Thymus (tissue), 11 donors: ENCODE measurements around the gene PKN1. TPM values are rescaled to one million over a fixed set of nuclear protein-coding genes. Genes with fewer than 3 reads are reported as not detected.
"Not testable (repeated sequence)": the region's sequence is repeated elsewhere in the genome, so short reads cannot be mapped to it uniquely, and the experiment has no call there.

Experiments used
- DNase-seq, 9 donors: peaks; one replicate each; pipeline ENCODE4 v3.0.0-alpha.2; 2013; ENCODE audit warnings: low spot score in 9 of 9, low read depth in 6 of 9, missing footprints in 1 of 9
- H3K27ac ChIP-seq, 2 donors: one replicate each; pipeline ENCODE4 v1.5.1; 2013; ENCODE audit warnings: control low read depth in 1 of 2, low read depth in 1 of 2, low read length in 1 of 2, mild to moderate bottlenecking in 1 of 2, moderate library complexity in 1 of 2
- H3K27me3 ChIP-seq, 2 donors: one replicate each; pipeline ENCODE4 v1.5.1; 2013; ENCODE audit warnings: low read length in 1 of 2; ENCODE audit not compliant: control insufficient read depth in 2 of 2, insufficient read depth in 1 of 2
- H3K36me3 ChIP-seq, 2 donors: one replicate each; pipeline ENCODE4 v1.5.1; 2013; ENCODE audit warnings: low read length in 1 of 2, mild to moderate bottlenecking in 1 of 2, moderate library complexity in 1 of 2; ENCODE audit not compliant: control insufficient read depth in 2 of 2, insufficient read depth in 2 of 2
- H3K4me1 ChIP-seq, 2 donors: one replicate each; pipeline ENCODE4 v1.5.1; 2013; ENCODE audit warnings: low read length in 2 of 2; ENCODE audit not compliant: control insufficient read depth in 2 of 2, insufficient read depth in 2 of 2
- H3K4me3 ChIP-seq, 2 donors: one replicate each; pipeline ENCODE4 v1.5.1; 2013; ENCODE audit warnings: low read length in 2 of 2, control low read depth in 1 of 2, mild to moderate bottlenecking in 1 of 2
- H3K9me3 ChIP-seq, 2 donors: one replicate each; pipeline ENCODE4 v1.5.1; 2013; ENCODE audit warnings: low read length in 1 of 2, mild to moderate bottlenecking in 1 of 2; ENCODE audit not compliant: control insufficient read depth in 2 of 2, insufficient read depth in 1 of 2
- WGBS: extraction: QIAGEN DNeasy Blood & Tissue Kit; methylation state at CpG from one replicate; pipeline ENCODE4 v1.1.7; 2013; 5-methylcytosine and 5-hydroxymethylcytosine counted together
- polyA plus RNA-seq: library from polyadenylated mRNA; stranded (reverse); fragments of 200-250 nt; gene quantifications from one replicate; pipeline ENCODE4 v1.2.3, GENCODE V29; 2013
- total RNA-seq: library from RNA; stranded (reverse); fragments of 120-200 nt; gene quantifications from one replicate; pipeline ENCODE4 v1.2.4, GENCODE V29; 2013
- donor health status: healthy.

PKN1 gene
- total and polyA plus RNA-seq, 2 donors: 64.6 to 86.4 TPM

- H3K4me3 ChIP-seq: no peak overlapping the region
- no peaks in the 10 kb centered on the region for H3K27me3 ChIP-seq
- WGBS: 98% methylated on average over 9 of the region's 9 CpGs
- H3K9me3 ChIP-seq: no peaks in the 10 kb centered on the region
- DNase-seq: no peak
- peaks cover 72 to 73% of the 10 kb centered on the region in 2 donors for H3K36me3 ChIP-seq
- no peak overlapping the region for H3K27ac ChIP-seq
- H3K4me1 ChIP-seq: no peaks in the 10 kb centered on the region
Measured at GRCh38 chr19:14395262-14395661, 37.8 kb upstream of the PKN1 start.

GRCh38 chr19:14395710-14396336 is 37.3 kb upstream of the PKN1 start:
- 93% methylated on average over 16 of the region's 16 CpGs for WGBS
- Histone ChIP-seq H3K9me3 (no peaks in the 10 kb centered on the region), H3K36me3 (peaks cover 73% of the 10 kb centered on the region in 2 donors), H3K4me3 (no peak overlapping the region), H3K27ac (no peak overlapping the region), H3K27me3 (no peaks in the 10 kb centered on the region), H3K4me1 (no peaks in the 10 kb centered on the region)
- no peak for DNase-seq

- peaks cover 73 to 74% of the 10 kb centered on the region in 2 donors for H3K36me3 ChIP-seq
- not testable (repeated sequence) for H3K27ac ChIP-seq
Measured at GRCh38 chr19:14396730-14397129, 36.4 kb upstream of the PKN1 start.

GRCh38 chr19:14397168-14397567 is 35.9 kb upstream of the PKN1 start:
- DNase-seq, H3K27me3 ChIP-seq, H3K27ac ChIP-seq, H3K4me1 ChIP-seq, H3K9me3 ChIP-seq, H3K4me3 ChIP-seq: not testable (repeated sequence)
- H3K36me3 ChIP-seq: peaks cover 73 to 74% of the 10 kb centered on the region in 2 donors
- WGBS: 96% methylated on average over 16 of the region's 16 CpGs

More at GRCh38 chr19:14396730-14397129, 36.4 kb upstream of the PKN1 start:
- H3K9me3 ChIP-seq, DNase-seq, H3K4me1 ChIP-seq, H3K27me3 ChIP-seq, H3K4me3 ChIP-seq: not testable (repeated sequence)
- WGBS: 98% methylated on average over 3 of the region's 3 CpGs

GRCh38 chr19:14400951-14401431 is 32.1 kb upstream of the PKN1 start:
- no peak overlapping the region for H3K27ac ChIP-seq

GRCh38 chr19:14401468-14402195 is 31.5 kb upstream of the PKN1 start:
- DNase-seq: no peak
- H3K9me3 ChIP-seq: peaks cover 0 to 11% of the 10 kb centered on the region in 2 donors
- H3K4me3 ChIP-seq: no peak overlapping the region
- peaks cover 66 to 71% of the 10 kb centered on the region in 2 donors for H3K36me3 ChIP-seq
- H3K27me3 ChIP-seq: no peaks in the 10 kb centered on the region
- no peak overlapping the region for H3K27ac ChIP-seq
- peaks cover 0 to 9% of the 10 kb centered on the region in 2 donors for H3K4me1 ChIP-seq
- 99% methylated on average over 18 of the region's 18 CpGs for WGBS

More at GRCh38 chr19:14400951-14401431, 32.1 kb upstream of the PKN1 start:
- Histone ChIP-seq H3K9me3 (peaks cover 0 to 6% of the 10 kb centered on the region in 2 donors), H3K4me1 (peaks cover 0 to 4% of the 10 kb centered on the region in 2 donors), H3K36me3 (peaks cover 67 to 68% of the 10 kb centered on the region in 2 donors), H3K4me3 (no peak overlapping the region), H3K27me3 (no peaks in the 10 kb centered on the region)
- WGBS: 93% methylated on average over 11 of the region's 11 CpGs
- DNase-seq: no peak

- WGBS: 95% methylated on average over 26 of the region's 26 CpGs
- DNase-seq: no peak
- H3K9me3 ChIP-seq: peaks cover 0 to 11% of the 10 kb centered on the region in 2 donors
- no peaks in the 10 kb centered on the region for H3K27me3 ChIP-seq
- H3K27ac ChIP-seq: no peak overlapping the region
- H3K4me1 ChIP-seq: peaks cover 0 to 9% of the 10 kb centered on the region in 2 donors
- peaks cover 74 to 80% of the 10 kb centered on the region in 2 donors for H3K36me3 ChIP-seq
- no peak overlapping the region for H3K4me3 ChIP-seq
Measured at GRCh38 chr19:14402332-14403144, 30.6 kb upstream of the PKN1 start.

GRCh38 chr19:14403145-14403930 is 29.8 kb upstream of the PKN1 start:
- not testable (repeated sequence) for H3K4me1 ChIP-seq, H3K27me3 ChIP-seq, H3K27ac ChIP-seq, DNase-seq, H3K4me3 ChIP-seq
- 98% methylated on average over 15 of the region's 15 CpGs for WGBS
- H3K36me3 ChIP-seq: peaks cover 77 to 83% of the 10 kb centered on the region in 2 donors
- peaks cover 0 to 11% of the 10 kb centered on the region in 2 donors for H3K9me3 ChIP-seq
